H9 (cell line): ENCODE data around the gene AMIGO3. TPM values are rescaled to one million over a fixed set of nuclear protein-coding genes. Genes with fewer than 3 reads are reported as not detected.
"Not testable (repeated sequence)": the region's sequence is repeated elsewhere in the genome, so short reads cannot be mapped to it uniquely, and the experiment has no call there.

ENCODE experiments used
- DNase-seq: peaks from one replicate; pipeline ENCODE4 v3.0.0-alpha.2; 2017
- H2AFZ ChIP-seq: one replicate; pipeline ENCODE4 v1.6.1; 2013; ENCODE audit warnings: mild to moderate bottlenecking, low read length, control low read depth, moderate library complexity
- H2AK5ac ChIP-seq: 2 replicates; pipeline ENCODE4 v1.6.1; 2013; ENCODE audit warnings: low read length, control low read depth, mixed read lengths; ENCODE audit not compliant: insufficient read length
- H2BK120ac ChIP-seq: one replicate; pipeline ENCODE4 v1.6.1; 2013; ENCODE audit warnings: low read depth, mild to moderate bottlenecking, low read length, control low read depth, inconsistent platforms; ENCODE audit not compliant: poor library complexity, severe bottlenecking
- H2BK12ac ChIP-seq: 2 replicates; pipeline ENCODE4 v1.6.1; 2013; ENCODE audit warnings: low read length, control low read depth, mixed read lengths, low read depth; ENCODE audit not compliant: insufficient read length
- H2BK15ac ChIP-seq: 2 replicates; pipeline ENCODE4 v1.6.1; 2013; ENCODE audit warnings: low read depth, low read length, control low read depth
- H2BK20ac ChIP-seq: one replicate; pipeline ENCODE4 v1.6.1; 2013; ENCODE audit warnings: low read depth, mild to moderate bottlenecking, low read length, control low read depth, inconsistent platforms; ENCODE audit not compliant: poor library complexity, severe bottlenecking
- H2BK5ac ChIP-seq: 2 replicates; pipeline ENCODE4 v1.6.1; 2013; ENCODE audit warnings: low read length, control low read depth, mixed read lengths; ENCODE audit not compliant: insufficient read length
- H3K14ac ChIP-seq: 2 replicates; pipeline ENCODE4 v1.6.1; 2013; ENCODE audit warnings: low read length, control low read depth; ENCODE audit not compliant: insufficient read depth
- H3K18ac ChIP-seq: 2 replicates; pipeline ENCODE4 v1.6.1; 2013; ENCODE audit warnings: low read depth, mild to moderate bottlenecking, mixed read lengths, low read length, control low read depth; ENCODE audit not compliant: insufficient read length
- H3K23ac ChIP-seq: 2 replicates; pipeline ENCODE4 v1.6.1; 2013; ENCODE audit warnings: low read length, control low read depth, mixed read lengths, low read depth; ENCODE audit not compliant: insufficient read length
- H3K23me2 ChIP-seq: 2 replicates; pipeline ENCODE4 v1.6.1; 2013; ENCODE audit warnings: low read depth, mild to moderate bottlenecking, mixed read lengths, low read length, control low read depth; ENCODE audit not compliant: insufficient read length, poor library complexity, severe bottlenecking
- H3K27ac ChIP-seq: 2 replicates; pipeline ENCODE4 v1.5.1; 2013; ENCODE audit warnings: low read length, control low read depth, mixed read lengths, low read depth; ENCODE audit not compliant: insufficient read length
- H3K27me3 ChIP-seq: 2 replicates; pipeline ENCODE4 v1.6.1; 2013; ENCODE audit warnings: low read length, control low read depth, inconsistent platforms; ENCODE audit not compliant: insufficient read depth
- H3K4ac ChIP-seq: 2 replicates; pipeline ENCODE4 v1.6.1; 2013; ENCODE audit warnings: low read depth, mild to moderate bottlenecking, control low read depth, inconsistent platforms, low read length, moderate library complexity
- H3K4me1 ChIP-seq: 2 replicates; pipeline ENCODE4 v1.6.1; 2013; ENCODE audit warnings: low read length, control low read depth, inconsistent platforms; ENCODE audit not compliant: insufficient read depth
- H3K4me2 ChIP-seq: 2 replicates; pipeline ENCODE4 v1.6.1; 2013; ENCODE audit warnings: low read length, control low read depth, mixed read lengths; ENCODE audit not compliant: insufficient read length, insufficient read depth
- H3K56ac ChIP-seq: 2 replicates; pipeline ENCODE4 v1.6.1; 2013; ENCODE audit warnings: low read depth, mild to moderate bottlenecking, mixed read lengths, low read length, control low read depth; ENCODE audit not compliant: insufficient read length
- H3K79me1 ChIP-seq: 2 replicates; pipeline ENCODE4 v1.6.1; 2013; ENCODE audit warnings: low read depth, mild to moderate bottlenecking, moderate library complexity, low read length, control low read depth, inconsistent platforms; ENCODE audit not compliant: insufficient read depth, poor library complexity, severe bottlenecking
- H3K79me2 ChIP-seq: 2 replicates; pipeline ENCODE4 v1.6.1; 2013; ENCODE audit warnings: low read length, control low read depth, inconsistent platforms; ENCODE audit not compliant: insufficient read depth
- H3K9ac ChIP-seq: 2 replicates; pipeline ENCODE4 v1.6.1; 2013; ENCODE audit warnings: low read length, control low read depth, mixed read lengths; ENCODE audit not compliant: insufficient read length; ENCODE audit errors: extremely low read depth
- H3K9me3 ChIP-seq: one replicate; pipeline ENCODE4 v1.6.1; 2013; ENCODE audit warnings: low read depth, low read length, inconsistent platforms; ENCODE audit not compliant: control insufficient read depth
- H3T11ph ChIP-seq: one replicate; pipeline ENCODE4 v1.6.1; 2013; ENCODE audit warnings: mild to moderate bottlenecking, low read length, control low read depth, inconsistent platforms
- H4K20me1 ChIP-seq: one replicate; pipeline ENCODE4 v1.6.1; 2013; ENCODE audit not compliant: control insufficient read depth, insufficient read length, insufficient read depth
- H4K5ac ChIP-seq: 2 replicates; pipeline ENCODE4 v1.6.1; 2013; ENCODE audit warnings: low read depth, mild to moderate bottlenecking, mixed read lengths, low read length, control low read depth; ENCODE audit not compliant: insufficient read length
- H4K8ac ChIP-seq: replicated peaks from 2 replicates; pipeline ENCODE4 v1.6.1; 2013; ENCODE audit warnings: low read length, control low read depth, mixed read lengths, low read depth; ENCODE audit not compliant: insufficient read length
- H4K91ac ChIP-seq: 2 replicates; pipeline ENCODE4 v1.6.1; 2013; ENCODE audit warnings: low read depth, mild to moderate bottlenecking, moderate library complexity, mixed read lengths, low read length, control low read depth; ENCODE audit not compliant: insufficient read length
- H3K27ac Mint-ChIP-seq, 3 experiments: 2 replicates in 2 of 3; 3 replicates in 1 of 3; pipeline ENCODE4 v1.8.0; 2020 to 2021; ENCODE audit warnings: mixed read lengths in 3 of 3, mild to moderate bottlenecking in 1 of 3, moderate library complexity in 1 of 3
- H3K27me3 Mint-ChIP-seq: 2 replicates; pipeline ENCODE4 v1.8.0; 2021; ENCODE audit warnings: low read depth, mild to moderate bottlenecking, moderate library complexity, mixed read lengths
- H3K36me3 Mint-ChIP-seq, 3 experiments: 2 replicates in 2 of 3; 3 replicates in 1 of 3; pipeline ENCODE4 v1.8.0; 2020 to 2021; ENCODE audit warnings: low read depth in 3 of 3, mixed read lengths in 3 of 3; ENCODE audit not compliant: insufficient read depth in 1 of 3
- H3K4me1 Mint-ChIP-seq, 2 experiments: 2 replicates each; pipeline ENCODE4 v1.8.0; 2020; ENCODE audit warnings: mixed read lengths in 2 of 2
- H3K4me3 Mint-ChIP-seq, 2 experiments: 2 replicates in 1 of 2; 3 replicates in 1 of 2; pipeline ENCODE4 v1.8.0; 2020 to 2021; ENCODE audit warnings: mild to moderate bottlenecking in 2 of 2, mixed read lengths in 2 of 2, moderate library complexity in 1 of 2
- H3K9me3 Mint-ChIP-seq, 2 experiments: 2 replicates in 1 of 2; 3 replicates in 1 of 2; pipeline ENCODE4 v1.8.0; 2020; ENCODE audit warnings: mild to moderate bottlenecking in 2 of 2, mixed read lengths in 2 of 2, moderate library complexity in 1 of 2
- CTCF ChIP-seq: fragments of 200-600 bp; sonication (generic); conservative IDR thresholded peaks from 3 replicates; pipeline ENCODE4 v1.8.0; 2021; ENCODE audit warnings: antibody characterized with exemption, mild to moderate bottlenecking
- whole genome bisulfite sequencing: extraction: QIAGEN DNeasy Blood & Tissue Kit; methylation state at CpG from one replicate; pipeline ENCODE4 v1.1.7; 2013; ENCODE audit warnings: missing lambda C conversion rate, low lambda C conversion rate, mixed read lengths; ENCODE audit not compliant: insufficient read length; ENCODE audit errors: extremely low coverage; 5-methylcytosine and 5-hydroxymethylcytosine counted together
- total RNA-seq: library from RNA; stranded (reverse); gene quantifications from 2 replicates; pipeline ENCODE4 v1.2.1, GENCODE V29; 2021

The AMIGO3 gene
- total RNA-seq, 1 experiment from 2014 or later = 3.8 TPM

DNA sequence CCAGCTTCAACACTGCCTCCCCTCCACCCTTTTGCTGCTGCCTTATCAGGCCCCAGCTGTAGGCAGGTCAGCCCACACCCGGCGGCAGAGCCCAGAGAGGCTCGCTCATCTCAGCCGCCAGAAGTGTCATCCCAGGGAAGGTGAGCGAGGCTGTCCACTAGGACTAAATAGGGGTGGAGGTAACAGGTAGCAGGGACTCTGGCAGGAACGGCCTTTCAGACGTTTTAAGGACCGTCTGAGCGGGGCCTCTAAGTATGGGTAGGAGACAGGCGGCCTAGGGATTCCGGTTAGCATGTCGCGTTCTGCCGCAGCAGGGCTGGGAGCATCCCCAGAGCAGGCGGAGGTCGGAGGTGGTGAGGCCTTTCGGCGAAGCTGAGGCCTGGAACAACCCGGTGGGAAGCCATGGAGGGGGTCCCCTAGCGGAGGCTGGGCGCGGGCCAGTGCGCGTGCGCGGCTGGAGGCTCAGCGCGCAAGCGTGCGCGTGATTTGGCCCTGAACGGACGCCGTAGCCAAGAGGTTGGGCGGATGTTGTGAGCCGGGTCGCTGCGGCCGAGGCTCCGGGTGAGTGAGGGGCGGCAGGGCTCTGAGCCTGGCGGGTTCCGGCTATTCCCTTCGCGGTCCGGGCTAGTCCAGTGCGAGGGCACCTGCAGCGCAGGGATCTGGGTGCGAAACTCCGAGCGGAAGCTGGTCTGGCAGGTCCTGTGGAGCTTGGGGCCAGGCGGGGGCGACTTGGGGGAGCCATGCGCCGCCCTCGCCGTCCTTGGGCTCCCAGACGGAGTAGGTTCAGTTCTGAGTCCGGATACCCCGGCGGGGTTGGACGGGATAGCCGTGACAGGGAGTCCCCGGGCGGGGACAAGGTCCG is 30.2 kb downstream of the AMIGO3 start, which contains the start of the genes MST1 and RNF123:
TSS of gene MST1 (minus strand) at position 429 of the 862 bp plus-strand sequence. CDS start 783 bp downstream, outside the sequence.
TSS of gene RNF123 (plus strand) at position 512 of the 862 bp plus-strand sequence. CDS start 1,609 bp downstream, outside the sequence.
- Mint-ChIP-seq H3K27me3 (peaks cover 5% of the 10 kb centered on the region; the same call in 1 of the 2 replicates), H3K4me1 (peaks cover 20 to 30% of the 10 kb centered on the region in 2 experiments), H3K36me3 (peaks cover 2 to 13% (median 10%) of the 10 kb centered on the region in 3 experiments; a peak in 6 of 7 replicates), H3K27ac (peak within 1 kb of the TSS; percentile 93 to 99 (median 95)), H3K9me3 (no peaks in the 10 kb centered on the region), H3K4me3 (peak within 1 kb of the TSS; percentile 90 to 99)
- peak; percentile 94 for DNase-seq
- Histone ChIP-seq H2AK5ac (no peak within 1 kb of the TSS), H3K23ac (no peak within 1 kb of the TSS), H4K91ac (no peak within 1 kb of the TSS), H2BK20ac (no peak within 1 kb of the TSS), H3K27me3 (no peaks in the 10 kb centered on the region), H3K23me2 (peaks cover 3% of the 10 kb centered on the region), H2AFZ (no peak within 1 kb of the TSS), H3K18ac (no peak within 1 kb of the TSS), H2BK15ac (no peak within 1 kb of the TSS), H3K14ac (peak within 1 kb of the TSS; percentile 65; the same call in 1 of the 2 replicates), H3K9ac (peak within 1 kb of the TSS; percentile 42), H3K4me1 (no peaks in the 10 kb centered on the region), H2BK5ac (no peak within 1 kb of the TSS), H3K79me2 (no peaks in the 10 kb centered on the region), H3K27ac (no peak within 1 kb of the TSS), H4K8ac (no peak within 1 kb of the TSS), H3K79me1 (no peaks in the 10 kb centered on the region), H4K5ac (no peak within 1 kb of the TSS), H3K4me2 (peak within 1 kb of the TSS; percentile 74), H3T11ph (no peak within 1 kb of the TSS), H2BK120ac (no peak within 1 kb of the TSS), H3K56ac (no peak within 1 kb of the TSS), H3K4ac (no peak within 1 kb of the TSS), H4K20me1 (no peaks in the 10 kb centered on the region), H3K9me3 (no peaks in the 10 kb centered on the region), H2BK12ac (no peak within 1 kb of the TSS)
- TF ChIP-seq CTCF = peak; percentile 41; the same call in 2 of the 3 replicates
- no CpG with 5 or more reads among the region's 66 CpGs for WGBS

DNA sequence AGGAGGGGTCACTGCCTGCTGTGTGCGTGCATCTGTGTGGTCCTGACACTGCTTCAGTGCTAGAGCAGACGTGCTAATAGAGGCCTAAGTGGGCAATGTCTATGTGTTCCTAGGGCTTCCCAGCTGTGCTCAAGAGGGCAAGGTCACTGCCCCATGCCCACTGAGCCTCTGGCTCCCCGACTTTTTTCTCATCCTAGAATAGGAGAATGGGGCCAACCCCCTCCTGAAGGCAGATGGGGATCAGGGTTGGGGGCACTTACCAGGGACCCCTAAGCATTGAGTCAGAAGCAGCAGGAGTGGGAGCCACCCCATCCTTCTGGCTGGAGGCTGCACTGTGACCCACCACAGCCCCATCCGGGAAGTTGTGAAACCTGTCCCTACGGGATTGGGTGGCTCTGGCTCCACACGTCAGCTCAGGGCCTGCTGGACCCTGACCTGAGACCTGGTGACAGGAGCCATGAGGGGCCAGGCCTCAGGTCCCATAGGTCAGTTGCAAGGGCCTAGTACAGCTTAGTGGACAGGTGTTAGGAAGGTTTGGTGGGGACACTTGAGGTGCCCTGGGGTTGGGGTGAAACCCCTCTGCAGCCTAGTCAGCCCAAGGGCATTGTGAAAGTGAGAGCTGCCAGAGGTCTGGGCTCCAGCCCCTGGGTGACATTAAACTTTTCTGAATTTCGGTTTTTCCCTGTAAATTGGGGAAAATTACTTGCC is 31.0 kb downstream of the AMIGO3 start:
- peak overlapping the region; percentile 74 for H3K4me2 ChIP-seq
- H2BK5ac ChIP-seq, H2AK5ac ChIP-seq, H3K18ac ChIP-seq, H3K4me1 ChIP-seq, H3K4ac ChIP-seq, H4K20me1 ChIP-seq, H3K56ac ChIP-seq, H3K79me1 ChIP-seq, H3K9ac ChIP-seq, H2BK20ac ChIP-seq, H2BK120ac ChIP-seq, H3K23ac ChIP-seq, H3K27ac ChIP-seq, H2BK15ac ChIP-seq, H4K8ac ChIP-seq, H4K91ac ChIP-seq, H2AFZ ChIP-seq, H3K14ac ChIP-seq, H3K27me3 Mint-ChIP-seq, H2BK12ac ChIP-seq, H3K9me3 ChIP-seq, H3K23me2 ChIP-seq, H4K5ac ChIP-seq, H3K9me3 Mint-ChIP-seq, DNase-seq, H3K79me2 ChIP-seq, H3K27me3 ChIP-seq, H3T11ph ChIP-seq: not testable (repeated sequence)
- WGBS = no CpG with 5 or more reads among the region's 7 CpGs
- H3K4me1 Mint-ChIP-seq = peaks cover 20 to 30% of the 10 kb centered on the region in 2 experiments
- peaks cover 6 to 21% (median 17%) of the 10 kb centered on the region in 3 experiments; a peak in 6 of 7 replicates for H3K36me3 Mint-ChIP-seq
- H3K4me3 Mint-ChIP-seq = peak overlapping the region; percentile 90 to 99; a peak in 4 of 5 replicates
- H3K27ac Mint-ChIP-seq = peak overlapping the region in 2 of 3 experiments; percentile 93 to 99; a peak in 2 of 7 replicates
